ENCODE measurements around the gene FTSJ3.
"Not testable (repeated sequence)": the region's sequence is repeated elsewhere in the genome, so short reads cannot be mapped to it uniquely, and the experiment has no call there.

FTSJ3 gene, protein sequence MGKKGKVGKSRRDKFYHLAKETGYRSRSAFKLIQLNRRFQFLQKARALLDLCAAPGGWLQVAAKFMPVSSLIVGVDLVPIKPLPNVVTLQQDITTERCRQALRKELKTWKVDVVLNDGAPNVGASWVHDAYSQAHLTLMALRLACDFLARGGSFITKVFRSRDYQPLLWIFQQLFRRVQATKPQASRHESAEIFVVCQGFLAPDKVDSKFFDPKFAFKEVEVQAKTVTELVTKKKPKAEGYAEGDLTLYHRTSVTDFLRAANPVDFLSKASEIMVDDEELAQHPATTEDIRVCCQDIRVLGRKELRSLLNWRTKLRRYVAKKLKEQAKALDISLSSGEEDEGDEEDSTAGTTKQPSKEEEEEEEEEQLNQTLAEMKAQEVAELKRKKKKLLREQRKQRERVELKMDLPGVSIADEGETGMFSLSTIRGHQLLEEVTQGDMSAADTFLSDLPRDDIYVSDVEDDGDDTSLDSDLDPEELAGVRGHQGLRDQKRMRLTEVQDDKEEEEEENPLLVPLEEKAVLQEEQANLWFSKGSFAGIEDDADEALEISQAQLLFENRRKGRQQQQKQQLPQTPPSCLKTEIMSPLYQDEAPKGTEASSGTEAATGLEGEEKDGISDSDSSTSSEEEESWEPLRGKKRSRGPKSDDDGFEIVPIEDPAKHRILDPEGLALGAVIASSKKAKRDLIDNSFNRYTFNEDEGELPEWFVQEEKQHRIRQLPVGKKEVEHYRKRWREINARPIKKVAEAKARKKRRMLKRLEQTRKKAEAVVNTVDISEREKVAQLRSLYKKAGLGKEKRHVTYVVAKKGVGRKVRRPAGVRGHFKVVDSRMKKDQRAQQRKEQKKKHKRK

DNA sequence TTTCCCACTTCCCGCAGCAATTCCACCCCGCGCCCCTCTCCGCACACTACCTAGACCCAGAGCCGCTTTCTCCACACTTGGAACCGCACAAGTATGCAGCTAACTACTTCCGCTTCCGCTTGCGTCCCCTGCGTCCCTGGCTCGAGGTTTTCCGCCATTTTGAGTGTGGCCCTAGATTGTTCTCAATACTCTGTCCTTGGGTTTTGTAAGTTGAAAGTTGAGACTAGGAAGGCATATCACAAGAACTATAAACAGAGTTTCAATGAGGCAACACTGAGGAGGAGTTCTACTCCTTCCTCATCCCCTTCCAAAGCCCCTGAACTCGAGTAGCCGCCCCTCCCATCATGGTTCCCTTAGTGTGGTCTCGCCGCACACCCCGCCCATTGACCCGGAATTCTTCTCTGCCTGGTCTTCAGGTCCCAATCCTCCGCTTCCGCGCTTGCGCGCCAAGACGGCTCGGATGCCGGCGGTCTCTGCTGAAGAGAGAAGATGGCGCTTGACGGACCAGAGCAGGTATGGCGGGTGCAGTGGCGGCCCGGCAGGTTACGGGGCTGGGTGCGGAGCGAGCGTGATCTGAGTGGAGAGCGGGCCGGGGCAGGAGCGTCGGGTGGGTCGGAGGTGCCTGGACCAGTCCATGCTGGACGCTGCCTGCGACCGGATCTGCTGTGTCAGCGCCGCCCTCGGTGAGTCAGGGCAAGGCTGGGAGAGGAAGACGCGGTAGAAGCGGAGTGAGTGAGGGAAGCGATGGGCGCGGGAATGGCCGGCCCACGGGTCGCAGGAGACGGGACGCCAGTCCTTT is at the start of gene FTSJ3, which contains the start of gene PSMC5:
Gene FTSJ3, minus strand, starts transcription at position 662 of the 799 bp plus-strand sequence. CDS start 761 bp downstream, outside the sequence.
Gene PSMC5, plus strand, starts transcription at position 430 of the 799 bp plus-strand sequence. Its CDS starts 60 bp downstream, at position 490.
- peak; percentile 92 for DNase-seq

DNA sequence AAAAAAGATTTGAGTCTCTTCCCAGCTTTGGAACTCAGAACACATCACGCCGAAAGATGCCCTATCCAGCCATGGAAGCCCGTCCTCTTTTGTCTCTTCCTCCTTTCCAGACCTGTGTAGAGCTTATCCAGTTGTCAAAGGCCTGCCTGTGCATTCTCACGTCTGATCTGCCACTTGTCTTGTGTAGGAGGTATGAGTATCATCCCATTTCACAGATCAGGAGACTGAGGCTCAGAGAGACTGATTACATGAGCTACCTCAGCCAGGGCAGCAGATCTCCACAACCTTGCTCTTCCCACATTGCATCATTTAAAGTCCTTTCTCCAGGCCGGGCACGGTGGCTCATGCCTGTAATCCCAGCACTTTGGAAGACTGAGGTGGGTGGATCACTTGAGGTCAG is 47.2 kb upstream of the FTSJ3 start:
- DNase-seq: not testable (repeated sequence)

DNA sequence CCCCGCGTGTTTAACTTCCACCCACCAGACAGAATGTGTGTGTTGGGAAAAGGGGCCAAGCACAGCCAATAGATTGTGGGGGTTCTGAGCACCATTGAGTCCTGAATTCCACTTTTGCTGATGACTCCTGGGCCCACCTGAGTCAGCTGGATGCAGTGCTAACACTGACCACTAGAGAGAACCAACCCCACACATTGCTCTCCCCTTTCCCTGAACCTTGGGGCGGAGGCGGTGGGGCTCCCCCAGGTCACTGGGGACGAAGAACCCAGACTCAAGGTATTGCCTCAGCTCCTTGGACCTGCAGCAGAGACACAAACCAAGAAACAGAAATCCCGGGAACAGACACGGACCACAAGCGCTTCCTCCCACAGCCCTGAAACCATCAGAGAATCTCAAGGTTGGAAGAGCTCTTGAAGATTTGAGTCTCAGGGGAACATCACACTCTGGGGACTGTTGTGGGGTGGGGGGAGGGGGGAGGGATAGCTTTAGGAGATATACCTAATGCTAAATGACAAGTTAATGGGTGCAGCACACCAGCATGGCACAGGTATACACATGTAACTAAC is 46.7 kb upstream of the FTSJ3 start:
- DNase-seq: not testable (repeated sequence)

DNA sequence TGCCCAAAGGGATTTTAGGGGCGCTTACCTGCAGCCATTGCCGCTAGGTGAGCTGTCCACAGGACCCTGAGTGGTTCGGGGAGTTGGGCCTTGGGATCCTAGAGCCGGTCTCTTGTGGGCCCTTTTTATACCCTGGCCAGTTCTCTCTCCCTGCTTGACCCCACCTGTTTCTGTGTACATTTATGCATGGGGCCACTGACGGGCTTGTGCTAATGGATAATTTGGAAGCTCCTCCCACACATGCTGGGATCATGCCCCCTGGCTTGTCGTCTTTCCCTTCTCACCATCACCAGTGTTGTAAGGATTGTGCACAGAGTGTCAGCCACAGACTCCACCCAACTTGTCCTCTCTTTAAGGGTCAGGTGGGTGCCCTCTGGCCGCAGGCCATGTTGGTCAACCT is 46.1 kb upstream of the FTSJ3 start, which contains the start of gene CSH2:
Gene CSH2, minus strand, starts transcription at position 101 of the 400 bp plus-strand sequence. Its CDS starts 63 bp downstream, at position 38.
- DNase-seq: not testable (repeated sequence)

DNA sequence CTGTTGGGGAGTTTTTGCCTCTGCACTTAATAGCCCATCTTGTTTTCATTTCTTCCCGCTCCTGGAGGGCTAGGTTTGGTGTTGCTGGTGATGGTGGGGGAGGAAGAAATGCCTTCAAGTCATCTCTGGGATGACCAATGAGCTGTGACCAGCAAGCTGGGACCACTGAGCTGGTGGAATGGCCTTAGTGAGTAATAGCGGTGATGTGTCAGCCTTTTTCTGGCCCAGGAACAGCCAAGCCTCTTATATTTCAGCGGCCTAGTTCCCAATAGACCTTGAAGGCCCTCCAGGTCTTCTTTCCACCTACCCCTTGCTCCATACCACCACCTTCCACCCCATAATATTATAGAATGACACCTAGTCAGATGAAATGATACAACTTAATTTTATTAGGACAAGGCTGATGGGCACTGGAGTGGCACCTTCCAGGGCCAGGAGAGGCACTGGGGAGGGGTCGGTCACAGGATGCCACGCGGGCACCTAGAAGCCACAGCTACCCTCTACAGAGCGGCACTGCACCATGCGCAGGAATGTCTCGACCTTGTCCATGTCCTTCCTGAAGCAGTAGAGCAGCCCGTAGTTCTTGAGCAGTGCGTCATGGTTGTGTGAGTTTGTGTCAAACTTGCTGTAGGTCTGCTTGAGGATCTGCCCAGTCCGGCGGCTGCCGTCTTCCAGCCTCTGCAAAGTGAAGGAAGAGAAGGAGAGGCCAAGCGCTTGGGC is 44.3 kb upstream of the FTSJ3 start:
- DNase-seq: not testable (repeated sequence)

DNA sequence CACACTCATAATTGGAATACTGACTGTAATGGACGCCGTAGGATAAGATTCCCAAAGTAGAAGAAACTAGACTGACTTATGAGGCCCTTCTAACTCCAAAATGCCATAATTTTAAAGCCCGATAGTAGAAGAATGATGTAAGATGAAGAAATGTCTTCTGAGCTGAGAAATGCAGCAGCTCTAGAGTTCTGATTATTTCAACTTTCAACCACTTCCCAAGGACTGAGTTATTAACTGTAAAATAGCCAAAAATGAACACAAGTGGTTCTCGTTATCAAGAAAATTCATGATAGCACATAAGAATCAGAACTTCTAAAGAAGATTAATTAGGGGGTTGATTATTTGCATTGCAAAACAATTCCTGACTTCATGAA is 42.8 kb upstream of the FTSJ3 start:
- not testable (repeated sequence) for DNase-seq

DNA sequence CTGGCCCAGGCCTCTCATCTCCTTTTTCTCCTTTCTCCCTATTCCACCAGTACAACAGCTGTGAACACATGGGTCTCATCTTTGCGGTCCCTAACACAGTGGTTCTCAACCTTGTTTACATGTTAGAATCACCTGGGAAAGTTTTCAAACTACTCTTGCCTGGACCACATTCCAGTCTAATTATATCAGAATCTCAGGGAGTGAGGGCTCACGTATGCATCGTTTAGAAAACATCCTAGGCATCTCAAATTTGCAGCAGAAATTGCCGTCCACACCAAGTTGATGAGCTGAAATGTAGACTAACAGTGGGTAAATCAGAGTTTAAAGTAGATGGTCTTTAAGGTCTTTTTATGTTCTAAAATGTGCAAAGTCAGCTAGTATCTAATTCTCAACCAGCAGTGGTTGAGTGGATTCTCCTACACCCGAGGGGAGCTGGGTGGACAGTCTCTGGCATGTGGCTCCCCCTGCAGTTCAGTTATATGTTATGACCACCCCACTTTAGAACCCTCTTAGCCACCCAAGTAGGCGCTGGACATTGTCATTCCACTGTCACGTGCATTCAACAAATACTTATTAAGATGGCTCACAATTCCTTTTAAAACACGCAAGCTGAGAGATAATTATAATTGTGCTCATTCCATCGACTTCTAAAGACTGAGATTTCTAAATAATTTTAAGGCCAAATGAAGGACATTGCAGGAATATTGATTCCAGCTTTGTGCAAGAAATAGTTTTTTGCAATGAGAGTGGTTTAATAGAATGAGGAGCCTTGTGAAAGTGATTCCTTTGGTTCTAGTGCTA is 42.2 kb upstream of the FTSJ3 start:
- DNase-seq: not testable (repeated sequence)

DNA sequence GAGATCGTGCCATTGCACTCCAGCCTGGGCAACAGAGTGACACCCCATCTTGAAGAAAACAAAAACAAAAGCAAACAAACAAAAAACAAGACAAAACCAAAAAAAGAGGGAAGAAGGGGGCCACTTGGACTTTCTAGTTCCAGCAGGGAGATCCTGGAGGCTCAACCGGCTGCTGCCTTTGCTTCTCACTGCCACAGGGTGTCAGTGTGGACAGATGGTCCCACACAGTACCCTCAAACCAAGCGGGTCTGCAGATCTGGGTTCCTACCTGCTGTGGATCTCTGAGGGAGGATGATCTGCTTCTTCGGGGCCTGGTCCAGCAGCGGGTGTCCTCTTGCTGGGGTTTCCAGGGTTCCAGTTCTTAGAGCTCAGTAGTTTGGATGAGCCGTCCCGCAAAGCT is 39.2 kb upstream of the FTSJ3 start:
- not testable (repeated sequence) for DNase-seq

DNA sequence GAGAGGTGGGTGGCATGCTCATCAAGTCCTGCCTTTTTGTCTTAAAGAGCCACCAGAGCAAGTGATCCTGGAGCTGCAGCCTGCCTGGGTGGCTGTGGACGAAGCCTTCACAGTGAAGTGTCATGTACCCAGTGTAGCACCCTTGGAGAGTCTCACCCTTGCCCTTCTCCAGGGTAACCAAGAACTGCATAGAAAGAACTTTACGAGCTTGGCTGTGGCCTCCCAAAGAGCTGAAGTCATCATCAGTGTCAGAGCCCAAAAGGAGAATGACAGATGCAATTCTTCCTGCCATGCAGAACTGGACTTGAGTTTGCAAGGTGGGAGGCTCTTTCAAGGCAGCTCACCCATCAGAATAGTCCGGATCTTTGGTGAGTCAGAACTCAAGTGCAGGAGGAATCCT is 31.8 kb upstream of the FTSJ3 start:
- DNase-seq: no peak

DNA sequence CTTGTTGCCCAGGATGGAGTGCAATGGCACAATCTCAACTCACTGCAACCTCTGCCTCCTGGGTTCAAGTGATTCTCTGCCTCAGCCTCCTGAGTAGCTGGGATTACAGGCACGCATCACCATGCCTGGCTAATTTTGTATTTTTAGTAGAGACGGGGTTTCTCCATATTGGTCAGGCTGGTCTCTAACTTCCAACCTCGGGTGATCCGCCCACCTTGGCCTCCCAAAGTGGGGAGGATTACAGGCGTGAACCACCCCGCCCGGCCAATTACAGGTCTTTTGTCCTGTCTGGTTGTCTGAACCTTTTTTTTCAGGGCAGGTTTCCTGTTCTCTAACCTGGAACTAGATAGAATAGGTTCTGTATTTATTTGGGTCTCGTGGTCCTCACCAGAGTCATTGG is 29.0 kb upstream of the FTSJ3 start:
- not testable (repeated sequence) for DNase-seq

DNA sequence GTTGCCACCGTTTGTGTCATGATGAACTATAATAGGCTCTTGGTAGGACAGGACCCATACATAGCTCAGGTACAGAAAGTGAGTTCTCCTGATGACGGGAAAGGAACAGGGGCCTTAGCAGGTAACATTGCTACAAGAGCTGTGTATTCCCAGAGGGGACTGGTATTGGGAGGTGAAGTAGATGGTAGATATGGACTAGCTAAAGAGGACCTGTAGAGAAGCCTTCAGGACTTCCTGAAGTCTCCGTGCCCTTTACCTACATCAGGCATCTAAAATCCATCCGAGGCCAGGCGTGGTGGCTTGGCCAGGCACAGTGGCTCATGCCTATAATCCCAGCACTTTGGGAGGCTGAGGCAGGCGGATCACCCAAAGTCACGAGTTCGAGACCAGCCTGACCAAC is 27.7 kb upstream of the FTSJ3 start:
- no peak for DNase-seq

DNA sequence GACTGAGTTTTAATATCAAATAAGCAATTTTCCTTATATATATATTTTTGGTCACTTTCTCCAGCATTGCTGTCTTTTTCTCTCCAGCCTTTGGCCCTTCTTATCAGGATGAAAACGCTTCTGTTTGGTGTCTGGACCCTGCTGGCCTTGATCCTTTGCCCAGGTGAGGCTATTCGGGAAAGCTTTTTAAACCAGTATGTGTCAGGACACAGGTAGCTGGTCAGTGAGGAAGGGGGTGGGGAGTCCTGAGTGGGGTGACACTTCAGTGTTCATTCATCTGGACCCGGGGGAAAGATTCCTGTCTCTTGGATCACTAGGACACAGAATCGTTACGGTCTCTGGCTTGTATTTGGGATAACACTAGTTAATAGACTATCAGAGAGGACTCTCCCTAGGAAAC is 27.2 kb upstream of the FTSJ3 start:
- no peak for DNase-seq

DNA sequence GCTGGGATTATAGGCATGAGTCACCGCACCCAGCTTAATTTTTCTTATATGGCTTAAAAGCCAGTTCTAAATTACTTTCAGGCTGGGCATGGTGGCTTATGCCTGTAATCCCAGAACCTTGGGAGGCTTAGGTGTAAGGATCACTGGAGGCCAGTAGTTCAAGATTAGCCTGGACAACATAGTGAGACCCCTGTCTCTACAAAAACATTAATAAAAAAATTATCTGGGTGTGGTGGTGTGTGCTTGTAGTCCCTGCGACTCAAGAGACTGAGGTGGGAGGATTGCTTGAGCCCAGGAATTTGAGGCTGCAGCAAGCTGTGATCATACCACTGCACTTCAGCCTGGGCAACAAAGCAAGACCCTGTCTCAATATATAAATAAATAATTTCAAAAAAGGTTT is 25.8 kb upstream of the FTSJ3 start:
- DNase-seq: no peak

DNA sequence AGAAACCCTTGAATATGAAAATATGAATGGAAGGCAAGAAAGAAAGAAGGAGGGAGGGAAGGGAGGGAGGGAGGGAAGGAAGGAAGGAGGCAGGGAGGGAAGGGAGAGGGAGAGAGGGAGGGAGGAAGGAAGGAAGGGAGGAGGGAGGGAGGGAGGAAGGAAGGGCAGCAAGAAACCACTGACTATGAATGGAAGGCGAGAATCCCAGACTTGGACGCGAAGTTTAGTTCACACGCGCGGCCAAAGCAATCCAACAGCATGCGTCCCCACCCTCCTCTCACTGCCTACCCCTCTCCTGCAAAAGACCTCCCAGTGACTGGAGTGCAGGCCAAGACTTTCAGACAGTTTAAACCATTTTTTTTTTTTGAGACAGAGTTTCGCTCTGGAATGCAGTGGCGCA is 22.9 kb upstream of the FTSJ3 start:
- DNase-seq: no peak

DNA sequence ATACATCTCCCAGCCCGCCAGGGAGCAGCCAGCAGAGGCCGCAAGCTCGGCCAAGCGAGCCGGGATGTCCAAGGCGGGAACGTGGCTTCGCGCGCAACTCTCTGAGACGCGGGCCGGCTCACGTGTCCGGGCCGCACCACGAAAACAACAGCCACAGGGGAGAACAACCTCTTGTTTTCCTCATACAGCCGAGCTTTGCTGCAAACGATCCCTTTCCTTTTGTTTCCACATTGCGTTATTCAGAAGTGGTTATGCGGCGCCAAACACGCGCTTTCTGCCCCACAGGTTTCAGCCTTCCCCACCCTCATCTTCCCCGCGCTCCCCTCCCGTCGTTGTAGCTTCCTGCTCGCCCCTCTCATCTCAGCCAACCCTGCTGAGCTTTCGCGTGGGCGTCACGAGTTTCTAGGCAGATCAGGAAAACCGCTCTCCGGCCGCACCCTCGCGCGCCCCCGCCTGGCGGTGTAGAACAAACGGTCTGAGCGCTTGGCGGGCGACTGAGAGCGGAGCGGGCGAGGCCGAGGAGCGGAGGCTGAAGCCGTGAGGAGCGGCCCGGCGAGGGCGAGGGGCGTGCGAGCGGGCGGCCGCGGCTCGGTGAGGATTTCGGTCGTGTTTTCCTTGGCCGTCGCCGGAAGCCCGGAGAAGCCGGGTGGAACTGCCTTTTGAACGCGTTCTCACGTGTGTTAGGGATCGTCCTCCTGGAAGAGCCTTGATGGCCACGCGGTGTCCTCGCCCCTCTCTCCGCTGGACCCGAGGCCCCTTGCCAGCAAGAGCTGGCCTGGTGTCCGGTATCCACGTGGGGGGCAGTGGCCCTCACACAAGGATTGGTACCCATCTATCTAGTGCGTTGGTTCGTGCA is 21.6 kb upstream of the FTSJ3 start:
- DNase-seq: peak; percentile 96

DNA sequence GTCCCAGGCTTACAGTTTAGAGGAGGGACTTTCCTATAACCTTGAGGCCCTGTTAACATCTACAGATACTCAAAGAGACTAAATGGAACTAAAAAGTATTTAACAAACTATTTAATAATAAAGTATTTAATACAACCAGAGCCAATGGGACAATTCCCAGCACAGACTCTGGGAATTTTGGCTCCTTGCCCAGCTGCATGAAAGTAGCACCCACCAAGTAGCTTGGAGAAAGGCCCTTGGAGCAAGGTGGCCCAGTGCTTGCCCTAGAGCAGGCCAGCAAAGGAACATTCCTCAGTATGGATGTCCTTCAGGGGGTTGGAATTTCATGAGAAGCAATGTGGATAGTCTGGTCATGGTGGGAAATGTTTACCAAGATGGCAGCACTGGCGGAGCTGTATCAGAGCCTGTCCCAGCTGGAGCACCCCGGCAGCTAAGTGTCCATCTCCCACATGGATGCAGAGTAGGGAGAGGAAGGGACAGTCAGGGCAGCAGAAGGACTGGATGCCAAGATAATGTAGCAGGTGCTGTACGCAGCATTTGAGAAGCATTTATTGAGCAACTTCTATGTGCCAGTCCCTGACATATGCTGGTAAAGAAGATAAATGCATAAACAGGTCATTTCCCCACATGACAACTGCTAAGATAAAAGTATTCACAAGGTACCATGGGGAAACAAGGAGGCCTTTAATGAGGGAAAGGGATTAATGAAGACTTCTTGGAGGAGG is 20.2 kb upstream of the FTSJ3 start:
- DNase-seq: no peak

DNA sequence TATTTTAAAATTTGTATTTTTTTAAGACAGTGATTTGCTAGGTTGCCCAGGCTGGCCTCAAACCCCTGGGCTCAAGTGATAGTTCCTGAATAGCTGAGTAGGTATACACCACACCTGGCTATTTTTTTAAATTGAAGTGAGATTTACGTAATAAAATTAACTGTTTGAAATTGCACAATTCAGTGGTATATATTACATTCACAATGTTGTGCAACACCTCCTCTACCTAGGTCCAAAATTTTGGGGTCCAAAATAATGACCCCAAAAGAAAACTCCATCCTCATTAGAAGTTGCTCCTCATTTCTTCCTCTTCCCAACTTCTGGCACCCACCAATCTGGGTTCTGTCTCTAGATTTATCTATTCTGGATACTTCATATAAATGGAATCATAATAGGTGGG is 18.0 kb upstream of the FTSJ3 start:
- DNase-seq: no peak

DNA sequence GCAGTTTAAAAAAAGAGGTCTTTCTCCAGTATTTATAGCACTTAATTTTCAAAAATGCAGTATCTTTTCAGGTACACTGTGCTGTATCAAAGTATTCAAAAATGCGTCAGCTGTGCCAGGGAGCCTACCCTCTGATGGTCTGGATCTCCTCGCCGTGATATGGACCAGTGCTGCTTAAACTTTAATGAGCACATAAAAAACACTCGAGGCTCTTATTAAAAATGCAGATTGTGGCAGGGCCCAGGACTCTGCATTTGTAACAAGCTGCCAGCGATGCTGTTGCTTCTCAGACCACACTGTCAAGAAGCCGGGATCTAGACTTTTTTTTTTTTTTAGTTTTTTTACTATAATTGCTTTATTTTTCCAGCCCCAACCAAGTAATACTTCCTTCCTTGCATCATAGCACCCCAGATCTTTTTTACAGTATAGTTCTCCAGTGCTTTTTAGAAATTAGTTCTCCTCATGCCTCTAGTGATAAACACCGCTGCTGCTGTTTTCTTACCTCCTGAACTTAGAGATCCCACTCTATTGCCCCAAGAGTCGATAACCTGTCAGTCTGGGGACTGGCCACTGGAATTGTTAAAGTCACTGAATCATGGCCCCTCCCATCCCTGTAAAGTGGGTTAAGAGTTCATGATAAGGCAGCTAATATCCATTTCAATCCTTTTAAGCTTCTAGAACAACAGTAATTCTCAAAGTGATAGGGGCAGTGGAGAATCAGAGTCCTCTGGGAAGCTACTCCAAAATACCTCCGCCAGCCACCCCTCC is 16.6 kb upstream of the FTSJ3 start:
- no peak for DNase-seq

Data from T1000 (cell line).